Brain microvascular endothelial cell (primary cell): Measurements from ENCODE around the gene SMIM23.

ENCODE experiments used
- DNase-seq: peaks from one replicate; pipeline ENCODE4 v3.0.0-alpha.2; 2020
- H3K27ac ChIP-seq: fragments of 250-450 bp; sonication (Bioruptor Pico); 2 replicates; pipeline ENCODE4 v1.5.1; 2020; ENCODE audit warnings: mild to moderate bottlenecking, moderate library complexity
- H3K27me3 ChIP-seq: fragments of 250-450 bp; sonication (Bioruptor Pico); replicated peaks from 2 replicates; pipeline ENCODE4 v1.5.1; 2020; ENCODE audit warnings: mild to moderate bottlenecking
- H3K36me3 ChIP-seq: fragments of 250-450 bp; sonication (Bioruptor Pico); replicated peaks from 2 replicates; pipeline ENCODE4 v1.5.1; 2020; ENCODE audit warnings: mild to moderate bottlenecking
- H3K4me3 ChIP-seq: 2 replicates; pipeline ENCODE4 v1.5.1; 2011; ENCODE audit warnings: low read depth, mild to moderate bottlenecking, control low read depth, low read length, moderate library complexity
- in situ Hi-C: cut with HindIII; loops from 2 replicates; pipeline ENCODE4 v1.10.0; 2017; ENCODE audit warnings: low sequenced_read_pairs, low pct_ligation_motif_present
- TF ChIP-seq, protein P1 (sequence below): IDR thresholded peaks from 2 replicates; pipeline ENCODE4 v1.5.1; 2011; ENCODE audit warnings: low read depth, mild to moderate bottlenecking, moderate library complexity, low read length, control low read depth, inconsistent platforms; ENCODE audit errors: missing control alignments

SMIM23 gene

DNA sequence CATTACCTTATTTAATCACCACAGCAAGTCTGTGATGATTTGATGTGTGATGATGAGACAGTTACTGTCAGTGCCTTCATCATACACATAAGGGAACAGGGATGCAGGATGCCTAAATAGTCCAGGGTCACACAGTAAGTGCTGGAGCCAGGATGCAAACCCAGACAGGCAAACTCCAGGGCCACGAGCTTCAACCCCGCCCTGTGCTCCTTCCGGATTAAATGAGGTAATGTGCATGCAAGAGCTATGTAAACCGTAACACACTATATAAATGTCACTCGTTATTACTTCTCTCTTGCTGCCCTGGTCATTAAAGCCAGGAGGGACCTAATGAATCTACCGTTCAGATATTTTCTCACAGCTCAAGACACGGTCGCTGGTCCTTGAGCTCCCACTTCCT, 12.8 kb downstream of the SMIM23 start:
- H3K27ac ChIP-seq = no peak overlapping the region
- TF ChIP-seq, protein P1, sequence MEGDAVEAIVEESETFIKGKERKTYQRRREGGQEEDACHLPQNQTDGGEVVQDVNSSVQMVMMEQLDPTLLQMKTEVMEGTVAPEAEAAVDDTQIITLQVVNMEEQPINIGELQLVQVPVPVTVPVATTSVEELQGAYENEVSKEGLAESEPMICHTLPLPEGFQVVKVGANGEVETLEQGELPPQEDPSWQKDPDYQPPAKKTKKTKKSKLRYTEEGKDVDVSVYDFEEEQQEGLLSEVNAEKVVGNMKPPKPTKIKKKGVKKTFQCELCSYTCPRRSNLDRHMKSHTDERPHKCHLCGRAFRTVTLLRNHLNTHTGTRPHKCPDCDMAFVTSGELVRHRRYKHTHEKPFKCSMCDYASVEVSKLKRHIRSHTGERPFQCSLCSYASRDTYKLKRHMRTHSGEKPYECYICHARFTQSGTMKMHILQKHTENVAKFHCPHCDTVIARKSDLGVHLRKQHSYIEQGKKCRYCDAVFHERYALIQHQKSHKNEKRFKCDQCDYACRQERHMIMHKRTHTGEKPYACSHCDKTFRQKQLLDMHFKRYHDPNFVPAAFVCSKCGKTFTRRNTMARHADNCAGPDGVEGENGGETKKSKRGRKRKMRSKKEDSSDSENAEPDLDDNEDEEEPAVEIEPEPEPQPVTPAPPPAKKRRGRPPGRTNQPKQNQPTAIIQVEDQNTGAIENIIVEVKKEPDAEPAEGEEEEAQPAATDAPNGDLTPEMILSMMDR = no peak
- H3K27me3 ChIP-seq = no peaks in the 10 kb centered on the region
- in situ Hi-C loops = no loop called here
- no peaks in the 10 kb centered on the region for H3K36me3 ChIP-seq
- no peak overlapping the region for H3K4me3 ChIP-seq
- DNase-seq = no peak

- Histone ChIP-seq H3K36me3 (no peaks in the 10 kb centered on the region), H3K27ac (no peak overlapping the region), H3K27me3 (peaks cover 10% of the 10 kb centered on the region), H3K4me3 (no peak overlapping the region)
- in situ Hi-C loops = no loop called here
- TF ChIP-seq, protein P1 = no peak
- DNase-seq = no peak
These were observed 16.2 kb downstream of the SMIM23 start for GRCh38 chr5:171801839-171802238.

DNA sequence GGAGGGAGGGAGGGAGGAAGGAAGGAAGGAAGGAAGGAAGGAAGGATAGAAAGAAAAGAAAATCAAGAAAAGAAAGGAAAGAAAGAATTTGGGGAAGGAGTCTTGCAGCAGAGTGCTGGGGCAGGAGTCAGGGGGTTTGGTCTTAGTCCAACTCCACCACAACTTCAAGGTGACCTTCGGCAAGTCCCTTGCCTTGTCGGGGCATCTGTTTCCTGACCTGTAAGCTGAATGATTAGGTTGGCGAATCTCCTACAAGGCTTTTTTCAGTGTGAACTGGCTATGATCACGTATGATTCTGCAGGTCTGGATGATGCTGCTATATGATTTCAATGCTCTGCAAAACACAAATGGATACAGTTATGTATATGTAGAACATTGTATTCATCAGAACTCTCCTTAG, 20.1 kb downstream of the SMIM23 start:
- TF ChIP-seq, protein P1 = no peak
- no peak for DNase-seq
- H3K27me3 ChIP-seq = peaks cover 18% of the 10 kb centered on the region
- no peaks in the 10 kb centered on the region for H3K36me3 ChIP-seq
- H3K4me3 ChIP-seq = no peak overlapping the region
- in situ Hi-C loops = no loop called here
- no peak overlapping the region for H3K27ac ChIP-seq

- DNase-seq = no peak
- TF ChIP-seq, protein P1 = no peak
- Histone ChIP-seq H3K36me3 (no peaks in the 10 kb centered on the region), H3K27ac (no peak overlapping the region), H3K4me3 (no peak overlapping the region), H3K27me3 (peaks cover 18% of the 10 kb centered on the region)
- in situ Hi-C loops = no loop called here
These were observed 21.5 kb downstream of the SMIM23 start for GRCh38 chr5:171806976-171807747.

GRCh38 chr5:171808453-171808852, 22.8 kb downstream of the SMIM23 start:
- peaks cover 18% of the 10 kb centered on the region for H3K27me3 ChIP-seq
- in situ Hi-C loops = no loop called here
- DNase-seq = no peak
- no peaks in the 10 kb centered on the region for H3K36me3 ChIP-seq
- TF ChIP-seq, protein P1 = no peak
- no peak overlapping the region for H3K4me3 ChIP-seq
- H3K27ac ChIP-seq = no peak overlapping the region

DNA sequence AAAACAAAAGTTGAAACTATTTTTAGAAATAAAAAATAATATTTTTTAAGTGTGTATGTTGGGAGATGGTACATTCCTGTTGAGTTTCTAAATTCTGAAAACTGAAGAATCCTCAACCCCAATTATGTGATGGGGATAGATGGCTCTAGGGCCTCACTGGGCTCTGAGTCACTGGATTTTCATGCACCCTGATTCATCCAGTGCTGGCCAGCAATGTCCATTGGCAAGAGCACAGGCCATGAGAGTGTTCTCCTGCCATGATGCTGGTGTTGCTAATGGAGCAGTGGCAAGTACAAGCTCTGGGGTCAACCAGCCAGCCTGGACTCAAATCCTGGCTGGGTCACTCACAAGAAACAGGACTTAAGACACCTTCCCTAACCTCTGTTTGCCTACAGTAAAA, 23.3 kb downstream of the SMIM23 start:
- in situ Hi-C loops = no loop called here
- TF ChIP-seq, protein P1 = no peak
- DNase-seq = peak; percentile 16
- Histone ChIP-seq H3K4me3 (no peak overlapping the region), H3K27ac (no peak overlapping the region), H3K27me3 (peaks cover 18% of the 10 kb centered on the region), H3K36me3 (no peaks in the 10 kb centered on the region)
